HCT116 (cell line): ENCODE measurements around the gene FER.

ENCODE experiments used
- CEBPB ChIP-seq: IDR thresholded peaks from 2 replicates; pipeline ENCODE4 v1.6.1; 2012; ENCODE audit warnings: low read depth
- EGR1 ChIP-seq: IDR thresholded peaks from 2 replicates; pipeline ENCODE4 v1.6.1; 2012; ENCODE audit warnings: low read depth
- EZH2 ChIP-seq: fragments of 200-600 bp; sonication (generic); IDR thresholded peaks from 2 replicates; pipeline ENCODE4 v1.6.1; 2017; ENCODE audit warnings: antibody characterized with exemption, mixed run types
- EZH2phosphoT487 ChIP-seq: fragments of 200-600 bp; IDR thresholded peaks from 2 replicates; pipeline ENCODE4 v1.6.1; 2018; ENCODE audit warnings: antibody characterized with exemption, borderline replicate concordance
- POLR2A ChIP-seq: IDR thresholded peaks from 2 replicates; pipeline ENCODE4 v1.7.0; 2011; ENCODE audit warnings: borderline replicate concordance; ENCODE audit not compliant: insufficient read depth, insufficient read length; ENCODE audit errors: extremely low read depth
- POLR2AphosphoS5 ChIP-seq: IDR thresholded peaks from 2 replicates; pipeline ENCODE4 v1.6.1; 2011; ENCODE audit warnings: mild to moderate bottlenecking, low read depth, low read length, moderate library complexity
- SP1 ChIP-seq: IDR thresholded peaks from 2 replicates; pipeline ENCODE4 v1.6.1; 2012; ENCODE audit warnings: low read depth
- ZNF274 ChIP-seq: fragments of 200-500 bp; sonication (Bioruptor generic); IDR thresholded peaks from 2 replicates; pipeline ENCODE4 v1.6.1; 2014; ENCODE audit warnings: mild to moderate bottlenecking, low read depth, low read length, inconsistent platforms
- TF ChIP-seq, protein P1 (sequence below), 3 experiments: fragments of 200-600 bp in 1 of 3; sonication (generic) in 1 of 3; IDR thresholded peaks in 2 of 3; conservative IDR thresholded peaks in 1 of 3; 2 replicates each; pipeline ENCODE4 v1.5.1; 2012 to 2017; ENCODE audit warnings: low read depth in 2 of 3, low read length in 2 of 3, antibody characterized with exemption in 1 of 3, borderline replicate concordance in 1 of 3, control low read depth in 1 of 3, mild to moderate bottlenecking in 1 of 3, mixed read lengths in 1 of 3, mixed run types in 1 of 3, moderate library complexity in 1 of 3; ENCODE audit not compliant: insufficient read depth in 1 of 3
- TF ChIP-seq, protein P2 (sequence below): IDR thresholded peaks from 2 replicates; pipeline ENCODE4 v1.6.1; 2012; ENCODE audit warnings: low read depth

DNA sequence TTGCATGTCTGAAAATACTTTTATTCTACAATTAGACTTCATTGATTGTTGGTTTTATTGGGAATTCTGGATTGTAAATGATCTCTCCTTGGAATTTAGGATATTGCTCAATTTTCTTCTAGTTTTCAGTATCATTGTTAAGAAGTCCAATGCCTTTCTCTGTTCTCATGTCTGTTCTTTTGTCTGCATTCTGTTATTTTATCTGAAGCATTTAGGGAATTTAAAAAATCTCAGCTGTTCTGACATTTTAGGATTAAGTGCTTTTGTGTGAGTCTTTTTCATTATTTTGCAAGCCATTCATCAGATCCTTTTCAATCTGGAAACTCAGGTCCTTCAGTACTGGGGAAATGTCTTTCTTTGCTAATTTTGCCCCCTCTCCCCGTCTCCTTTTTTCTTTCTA lies 4.4 kb upstream of the FER start:
- TF ChIP-seq, protein P1, sequence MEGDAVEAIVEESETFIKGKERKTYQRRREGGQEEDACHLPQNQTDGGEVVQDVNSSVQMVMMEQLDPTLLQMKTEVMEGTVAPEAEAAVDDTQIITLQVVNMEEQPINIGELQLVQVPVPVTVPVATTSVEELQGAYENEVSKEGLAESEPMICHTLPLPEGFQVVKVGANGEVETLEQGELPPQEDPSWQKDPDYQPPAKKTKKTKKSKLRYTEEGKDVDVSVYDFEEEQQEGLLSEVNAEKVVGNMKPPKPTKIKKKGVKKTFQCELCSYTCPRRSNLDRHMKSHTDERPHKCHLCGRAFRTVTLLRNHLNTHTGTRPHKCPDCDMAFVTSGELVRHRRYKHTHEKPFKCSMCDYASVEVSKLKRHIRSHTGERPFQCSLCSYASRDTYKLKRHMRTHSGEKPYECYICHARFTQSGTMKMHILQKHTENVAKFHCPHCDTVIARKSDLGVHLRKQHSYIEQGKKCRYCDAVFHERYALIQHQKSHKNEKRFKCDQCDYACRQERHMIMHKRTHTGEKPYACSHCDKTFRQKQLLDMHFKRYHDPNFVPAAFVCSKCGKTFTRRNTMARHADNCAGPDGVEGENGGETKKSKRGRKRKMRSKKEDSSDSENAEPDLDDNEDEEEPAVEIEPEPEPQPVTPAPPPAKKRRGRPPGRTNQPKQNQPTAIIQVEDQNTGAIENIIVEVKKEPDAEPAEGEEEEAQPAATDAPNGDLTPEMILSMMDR (IDR thresholded peaks at IDR 0.05 in 2 of 3, conservative IDR thresholded peaks at IDR 0.05 in 1 of 3; ENCODE audit: borderline replicate concordance in 1 of 3, insufficient read depth in 1 of 3, low read depth in 2 of 3, low read length in 2 of 3) = no peak
- no peak for TF ChIP-seq POLR2AphosphoS5
- TF ChIP-seq POLR2A = no peak
- no peak for TF ChIP-seq ZNF274
- TF ChIP-seq CEBPB = no peak
- TF ChIP-seq EZH2phosphoT487 = no peak
- no peak for TF ChIP-seq EZH2
- no peak for TF ChIP-seq EGR1
- TF ChIP-seq, protein P2, sequence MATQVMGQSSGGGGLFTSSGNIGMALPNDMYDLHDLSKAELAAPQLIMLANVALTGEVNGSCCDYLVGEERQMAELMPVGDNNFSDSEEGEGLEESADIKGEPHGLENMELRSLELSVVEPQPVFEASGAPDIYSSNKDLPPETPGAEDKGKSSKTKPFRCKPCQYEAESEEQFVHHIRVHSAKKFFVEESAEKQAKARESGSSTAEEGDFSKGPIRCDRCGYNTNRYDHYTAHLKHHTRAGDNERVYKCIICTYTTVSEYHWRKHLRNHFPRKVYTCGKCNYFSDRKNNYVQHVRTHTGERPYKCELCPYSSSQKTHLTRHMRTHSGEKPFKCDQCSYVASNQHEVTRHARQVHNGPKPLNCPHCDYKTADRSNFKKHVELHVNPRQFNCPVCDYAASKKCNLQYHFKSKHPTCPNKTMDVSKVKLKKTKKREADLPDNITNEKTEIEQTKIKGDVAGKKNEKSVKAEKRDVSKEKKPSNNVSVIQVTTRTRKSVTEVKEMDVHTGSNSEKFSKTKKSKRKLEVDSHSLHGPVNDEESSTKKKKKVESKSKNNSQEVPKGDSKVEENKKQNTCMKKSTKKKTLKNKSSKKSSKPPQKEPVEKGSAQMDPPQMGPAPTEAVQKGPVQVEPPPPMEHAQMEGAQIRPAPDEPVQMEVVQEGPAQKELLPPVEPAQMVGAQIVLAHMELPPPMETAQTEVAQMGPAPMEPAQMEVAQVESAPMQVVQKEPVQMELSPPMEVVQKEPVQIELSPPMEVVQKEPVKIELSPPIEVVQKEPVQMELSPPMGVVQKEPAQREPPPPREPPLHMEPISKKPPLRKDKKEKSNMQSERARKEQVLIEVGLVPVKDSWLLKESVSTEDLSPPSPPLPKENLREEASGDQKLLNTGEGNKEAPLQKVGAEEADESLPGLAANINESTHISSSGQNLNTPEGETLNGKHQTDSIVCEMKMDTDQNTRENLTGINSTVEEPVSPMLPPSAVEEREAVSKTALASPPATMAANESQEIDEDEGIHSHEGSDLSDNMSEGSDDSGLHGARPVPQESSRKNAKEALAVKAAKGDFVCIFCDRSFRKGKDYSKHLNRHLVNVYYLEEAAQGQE = no peak
- no peak for TF ChIP-seq SP1
